ENCODE measurements around the gene AGXT.

GRCh38 chr2:240868286-240869108, at the start of gene AGXT:
- TF ChIP-seq CTCF (IDR thresholded peaks at IDR 0.05) (no peak), POLR2AphosphoS5 (IDR thresholded peaks at IDR 0.05) (no peak), POLR2A (IDR thresholded peaks at IDR 0.05) (no peak)
